ENCODE results near the gene MICAL2. TPM values are rescaled to one million over a fixed set of nuclear protein-coding genes. Genes with fewer than 3 reads are reported as not detected.

MICAL2 gene
- total and polyA plus RNA-seq, 2 donors (not counting 3 experiments of a cell fraction or from before 2014, with no cell fraction given): 67.6 to 200 TPM

GRCh38 chr11:12235947-12236743, 125.8 kb downstream of the MICAL2 start:
- Histone ChIP-seq H3K27me3 (ENCODE audit: control insufficient read depth in 2 of 2, insufficient read depth in 2 of 2, low read length in 2 of 2) (no peaks in the 10 kb centered on the region), H3K79me2 (ENCODE audit: control insufficient read depth, insufficient read depth, low read length) (no peaks in the 10 kb centered on the region), H3K27ac (ENCODE audit: insufficient read depth, low read depth, low read length) (peak overlapping the region; percentile 36), H4K20me1 (replicated peaks; ENCODE audit: control insufficient read depth, extremely low read depth, insufficient read depth, low read length) (no peaks in the 10 kb centered on the region), H3K9me3 (replicated peaks; ENCODE audit: control insufficient read depth, insufficient read depth, low read length) (no peaks in the 10 kb centered on the region), H3K36me3 (ENCODE audit: control insufficient read depth in 2 of 2, extremely low read depth in 1 of 2, insufficient read depth in 2 of 2, low read length in 2 of 2) (peaks cover 7 to 15% of the 10 kb centered on the region in 2 experiments), H2AFZ (ENCODE audit: low read depth, low read length) (no peak overlapping the region), H3K9me1 (replicated peaks; ENCODE audit: control insufficient read depth, extremely low read depth, insufficient read depth, low read length) (no peaks in the 10 kb centered on the region), H3K9ac (replicated peaks; ENCODE audit: extremely low read depth, insufficient read depth, low read length) (no peak overlapping the region), H3K4me3 (replicated peaks in 1 of 3; ENCODE audit: insufficient read depth in 1 of 3, low read depth in 1 of 3, low read length in 3 of 3) (no peak overlapping the region), H3K4me2 (ENCODE audit: insufficient read depth, low read length) (no peak overlapping the region), H3K4me1 (ENCODE audit: control insufficient read depth, extremely low read depth, insufficient read depth, low read length) (peaks cover 49% of the 10 kb centered on the region)
- dilution Hi-C loops (cut with MboI; ENCODE audit: extremely low pct_ligation_motif_present, low sequenced_read_pairs): no loop called here
- CTCF ChIA-PET: interaction anchor here (0.6 to 4.9 kb wide), 32 partner anchors 11 to 304 kb away, joined by 3 to 77 read pairs (median 6); partner anchors contain the start of gene MICAL2
- POLR2A ChIA-PET: interaction anchor here (0.8 kb wide), 1 partner anchor 36 kb away, joined by 3 read pairs; no protein-coding TSS in a partner anchor
- BruUV-seq (replicated peaks): no TSS peak
- FAIRE-seq (peak; percentile 86), DNase-seq (ENCODE audit: low read depth, low spot score) (peak; percentile 71)
- intact Hi-C loops (cut with micrococcal nuclease): loop anchor here (1.0 to 5.0 kb wide), 5 partner anchors 46 to 259 kb away; no protein-coding TSS in a partner anchor
- TF ChIP-seq POLR2A (IDR thresholded peaks at IDR 0.05; ENCODE audit: low read depth, low read length): no peak
- peak; percentile 45 to 54 for TF ChIP-seq CTCF (IDR thresholded peaks at IDR 0.05; ENCODE audit: extremely low read depth in 1 of 2, insufficient read depth in 1 of 2, low read depth in 1 of 2, low read length in 2 of 2)
- no peak for TF ChIP-seq EZH2 (IDR thresholded peaks at IDR 0.05; ENCODE audit: borderline replicate concordance, low read depth, low read length, severe bottlenecking)

- no peak overlapping the region for H3K4me2 ChIP-seq (ENCODE audit: insufficient read depth, low read length)
- no peaks in the 10 kb centered on the region for H3K9me1 ChIP-seq (replicated peaks; ENCODE audit: control insufficient read depth, extremely low read depth, insufficient read depth, low read length)
- DNase-seq (ENCODE audit: low read depth, low spot score) (no peak), FAIRE-seq (no peak)
- intact Hi-C loops (cut with micrococcal nuclease) (loop anchor here (1.0 to 5.0 kb wide), 5 partner anchors 46 to 259 kb away; no protein-coding TSS in a partner anchor), dilution Hi-C loops (cut with MboI; ENCODE audit: extremely low pct_ligation_motif_present, low sequenced_read_pairs) (no loop called here)
- peaks cover 2 to 16% of the 10 kb centered on the region in 2 experiments for H3K36me3 ChIP-seq (ENCODE audit: control insufficient read depth in 2 of 2, extremely low read depth in 1 of 2, insufficient read depth in 2 of 2, low read length in 2 of 2)
- H3K9ac ChIP-seq (replicated peaks; ENCODE audit: extremely low read depth, insufficient read depth, low read length): no peak overlapping the region
- H3K27ac ChIP-seq (ENCODE audit: insufficient read depth, low read depth, low read length): no peak overlapping the region
- ChIA-PET POLR2A (interaction anchor here (0.8 kb wide), 1 partner anchor 37 kb away, joined by 3 read pairs; no protein-coding TSS in a partner anchor), CTCF (interaction anchor here (1.0 to 4.9 kb wide), 24 partner anchors 12 to 305 kb away, joined by 3 to 77 read pairs (median 10); no protein-coding TSS in a partner anchor)
- H3K4me3 ChIP-seq (replicated peaks in 1 of 3; ENCODE audit: insufficient read depth in 1 of 3, low read depth in 1 of 3, low read length in 3 of 3): no peak overlapping the region
- no peak for TF ChIP-seq EZH2 (IDR thresholded peaks at IDR 0.05; ENCODE audit: borderline replicate concordance, low read depth, low read length, severe bottlenecking)
- TF ChIP-seq MYC (IDR thresholded peaks at IDR 0.05; ENCODE audit: low read depth, low read length): no peak
- no peaks in the 10 kb centered on the region for H3K27me3 ChIP-seq (ENCODE audit: control insufficient read depth in 2 of 2, insufficient read depth in 2 of 2, low read length in 2 of 2)
- BruUV-seq (replicated peaks): no TSS peak
- H4K20me1 ChIP-seq (replicated peaks; ENCODE audit: control insufficient read depth, extremely low read depth, insufficient read depth, low read length): no peaks in the 10 kb centered on the region
- peaks cover 49% of the 10 kb centered on the region for H3K4me1 ChIP-seq (ENCODE audit: control insufficient read depth, extremely low read depth, insufficient read depth, low read length)
- H3K9me3 ChIP-seq (replicated peaks; ENCODE audit: control insufficient read depth, insufficient read depth, low read length): no peaks in the 10 kb centered on the region
- no peaks in the 10 kb centered on the region for H3K79me2 ChIP-seq (ENCODE audit: control insufficient read depth, insufficient read depth, low read length)
- no peak overlapping the region for H2AFZ ChIP-seq (ENCODE audit: low read depth, low read length)
These were observed 126.3 kb downstream of the MICAL2 start for GRCh38 chr11:12236744-12237101.

Data from endothelial cell of umbilical vein (primary cell).